ENCODE results near the gene KLKB1.

Gene KLKB1

DNA sequence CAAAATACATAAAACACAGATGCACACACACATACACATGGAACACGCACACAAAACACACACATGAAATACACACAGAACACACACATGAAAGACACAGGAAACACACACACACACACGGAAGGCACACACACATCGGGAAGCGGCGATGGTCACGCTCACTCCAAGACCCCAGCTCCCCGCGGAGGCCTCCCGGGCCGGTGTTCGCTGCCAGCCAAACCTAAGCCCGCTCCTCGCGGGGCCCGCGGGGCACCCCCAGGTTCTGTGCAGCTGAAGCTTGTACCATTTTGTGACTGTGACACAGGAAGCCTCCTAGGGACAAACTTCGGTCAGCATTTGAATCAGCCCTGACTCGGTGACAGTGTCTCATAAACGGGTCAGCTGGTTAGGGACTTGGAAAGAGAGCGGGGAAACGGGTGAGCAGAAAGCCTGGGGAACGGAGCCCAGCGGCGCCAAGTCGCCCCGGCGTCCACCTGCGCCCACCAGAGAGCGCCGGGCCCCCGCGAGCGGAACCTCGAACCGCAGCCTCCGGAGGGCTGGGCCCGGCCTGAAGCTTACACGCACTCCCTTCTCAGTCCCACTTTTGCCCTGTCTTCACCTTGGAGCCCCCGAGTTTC lies 70.8 kb downstream of the KLKB1 start:
- TF ChIP-seq, protein P1, sequence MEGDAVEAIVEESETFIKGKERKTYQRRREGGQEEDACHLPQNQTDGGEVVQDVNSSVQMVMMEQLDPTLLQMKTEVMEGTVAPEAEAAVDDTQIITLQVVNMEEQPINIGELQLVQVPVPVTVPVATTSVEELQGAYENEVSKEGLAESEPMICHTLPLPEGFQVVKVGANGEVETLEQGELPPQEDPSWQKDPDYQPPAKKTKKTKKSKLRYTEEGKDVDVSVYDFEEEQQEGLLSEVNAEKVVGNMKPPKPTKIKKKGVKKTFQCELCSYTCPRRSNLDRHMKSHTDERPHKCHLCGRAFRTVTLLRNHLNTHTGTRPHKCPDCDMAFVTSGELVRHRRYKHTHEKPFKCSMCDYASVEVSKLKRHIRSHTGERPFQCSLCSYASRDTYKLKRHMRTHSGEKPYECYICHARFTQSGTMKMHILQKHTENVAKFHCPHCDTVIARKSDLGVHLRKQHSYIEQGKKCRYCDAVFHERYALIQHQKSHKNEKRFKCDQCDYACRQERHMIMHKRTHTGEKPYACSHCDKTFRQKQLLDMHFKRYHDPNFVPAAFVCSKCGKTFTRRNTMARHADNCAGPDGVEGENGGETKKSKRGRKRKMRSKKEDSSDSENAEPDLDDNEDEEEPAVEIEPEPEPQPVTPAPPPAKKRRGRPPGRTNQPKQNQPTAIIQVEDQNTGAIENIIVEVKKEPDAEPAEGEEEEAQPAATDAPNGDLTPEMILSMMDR (IDR thresholded peaks at IDR 0.05; ENCODE audit: borderline replicate concordance, insufficient read depth, low read depth, low read length) = no peak
- H3K4me3 ChIP-seq (ENCODE audit: low read depth, low read length) = no peak overlapping the region

GRCh38 chr4:186299291-186299690 lies 72.0 kb downstream of the KLKB1 start:
- H3K4me3 ChIP-seq (ENCODE audit: low read depth, low read length) = no peak overlapping the region
- TF ChIP-seq, protein P1 (IDR thresholded peaks at IDR 0.05; ENCODE audit: borderline replicate concordance, insufficient read depth, low read depth, low read length) = no peak

- TF ChIP-seq, protein P1 (IDR thresholded peaks at IDR 0.05; ENCODE audit: borderline replicate concordance, insufficient read depth, low read depth, low read length) = no peak
- H3K4me3 ChIP-seq (ENCODE audit: low read depth, low read length) = no peak overlapping the region
Measured at GRCh38 chr4:186300659-186301390, 73.5 kb downstream of the KLKB1 start.

- H3K4me3 ChIP-seq (ENCODE audit: low read depth, low read length) = no peak overlapping the region
- TF ChIP-seq, protein P1 (IDR thresholded peaks at IDR 0.05; ENCODE audit: borderline replicate concordance, insufficient read depth, low read depth, low read length) = no peak
Measured at GRCh38 chr4:186304216-186304615, 76.9 kb downstream of the KLKB1 start.

GRCh38 chr4:186304866-186305505 lies 77.7 kb downstream of the KLKB1 start:
- no peak overlapping the region for H3K4me3 ChIP-seq (ENCODE audit: low read depth, low read length)
- TF ChIP-seq, protein P1 (IDR thresholded peaks at IDR 0.05; ENCODE audit: borderline replicate concordance, insufficient read depth, low read depth, low read length) = no peak

DNA sequence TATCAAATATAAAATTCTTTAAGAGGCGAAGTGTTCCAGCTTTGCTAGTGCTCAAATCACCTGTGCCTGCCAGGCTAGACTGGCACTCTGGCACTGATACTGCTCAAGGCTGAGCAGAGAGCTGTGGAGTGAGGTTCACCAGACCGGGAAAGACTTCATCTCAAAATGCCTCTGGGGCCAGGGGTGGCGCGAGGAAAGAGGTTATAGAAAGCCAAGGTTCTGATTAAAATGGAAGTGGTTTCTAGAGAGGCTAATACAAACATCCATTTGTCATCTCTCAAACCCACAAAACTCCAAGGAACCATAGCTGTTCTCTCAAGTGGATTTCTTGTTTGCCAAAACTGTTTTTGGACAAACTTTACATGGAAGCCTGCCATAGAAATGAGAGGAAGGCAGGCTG lies 80.2 kb downstream of the KLKB1 start:
- TF ChIP-seq, protein P1 (IDR thresholded peaks at IDR 0.05; ENCODE audit: borderline replicate concordance, insufficient read depth, low read depth, low read length) = no peak
- H3K4me3 ChIP-seq (ENCODE audit: low read depth, low read length) = no peak overlapping the region
